Activated CD8-positive, alpha-beta memory T cell treated with anti-CD3 and anti-CD28 coated beads for 36 hours (primary cell): ENCODE data around the gene TUBGCP6. TPM values are rescaled to one million over a fixed set of nuclear protein-coding genes. Genes with fewer than 3 reads are reported as not detected.
"Not testable (repeated sequence)": the region's sequence is repeated elsewhere in the genome, so short reads cannot be mapped to it uniquely, and the experiment has no call there.

Experiments
- CTCF ChIA-PET: fragments of 350-600 bp; sonication (Branson Sonifier 250); formaldehyde crosslinking; loops from one replicate; lab custom pipeline; 2021; ENCODE audit warnings: antibody characterized with exemption; lab: Charles Lee
- POLR2A ChIA-PET: fragments of 350-600 bp; sonication (Branson Sonifier 250); formaldehyde crosslinking; loops from one replicate; lab custom pipeline; 2021; ENCODE audit warnings: antibody characterized with exemption; lab: Charles Lee
- total RNA-seq, 2 experiments: library from RNA; stranded (reverse); gene quantifications; one replicate each; pipeline ENCODE4 v1.2.3, GENCODE V29; 2021

The TUBGCP6 gene
- total RNA-seq, 2 experiments from 2014 or later: 44.1 to 46.6 TPM

DNA sequence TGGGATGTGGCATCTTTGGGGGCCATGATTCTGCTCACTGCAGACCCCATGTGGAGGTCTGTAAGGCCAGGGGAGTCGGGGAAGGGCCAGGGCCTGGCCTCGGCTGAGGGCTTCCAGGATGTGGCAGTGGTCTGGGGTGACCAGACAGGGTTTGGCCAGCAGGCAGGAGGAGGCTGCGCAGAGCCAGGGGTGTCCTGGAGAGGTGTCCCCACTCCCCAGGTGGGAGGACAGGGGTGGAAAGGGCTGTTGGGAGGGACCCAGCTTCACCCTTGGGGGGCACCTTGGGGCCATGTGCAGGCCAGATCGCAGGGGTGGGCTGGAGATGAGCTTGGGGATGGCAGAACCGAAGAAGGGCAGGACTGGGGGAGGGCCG lies 70.9 kb downstream of the TUBGCP6 start:
- CTCF ChIA-PET: no interaction called here
- POLR2A ChIA-PET: no interaction called here

DNA sequence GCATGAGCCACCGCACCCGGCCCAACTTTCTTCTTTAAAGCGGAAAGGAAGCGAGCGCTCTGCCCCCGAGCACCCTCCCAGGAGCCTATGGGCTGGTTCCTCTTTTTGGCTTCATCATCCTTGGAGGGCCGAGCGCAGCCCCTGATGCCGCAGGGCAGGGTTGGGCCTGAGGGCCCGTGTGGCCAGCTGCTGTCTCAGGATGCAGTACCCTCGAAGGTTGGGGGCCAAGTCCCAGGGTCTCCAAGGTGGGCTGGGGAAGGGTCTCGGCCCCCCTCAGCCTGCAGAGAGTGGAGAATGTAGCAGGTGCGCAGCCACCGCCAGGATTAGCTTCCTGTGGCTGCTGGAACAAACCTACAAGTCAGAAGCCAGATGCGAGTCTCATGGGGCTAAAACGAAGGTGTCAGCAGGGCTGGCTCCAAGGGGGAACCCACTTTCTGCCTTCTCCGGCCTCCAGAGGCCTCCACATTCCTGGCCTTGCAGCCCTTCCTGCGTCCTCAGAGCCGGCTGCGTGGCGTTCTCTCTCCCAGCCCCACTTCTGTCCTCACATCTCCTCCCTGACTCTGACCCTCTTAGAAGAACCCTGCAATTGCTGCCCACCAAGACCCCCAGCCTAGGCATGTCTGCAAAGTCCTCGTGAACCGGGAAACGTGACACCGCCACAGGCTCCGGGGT lies 71.4 kb downstream of the TUBGCP6 start:
- ChIA-PET POLR2A (no interaction called here), CTCF (no interaction called here)

DNA sequence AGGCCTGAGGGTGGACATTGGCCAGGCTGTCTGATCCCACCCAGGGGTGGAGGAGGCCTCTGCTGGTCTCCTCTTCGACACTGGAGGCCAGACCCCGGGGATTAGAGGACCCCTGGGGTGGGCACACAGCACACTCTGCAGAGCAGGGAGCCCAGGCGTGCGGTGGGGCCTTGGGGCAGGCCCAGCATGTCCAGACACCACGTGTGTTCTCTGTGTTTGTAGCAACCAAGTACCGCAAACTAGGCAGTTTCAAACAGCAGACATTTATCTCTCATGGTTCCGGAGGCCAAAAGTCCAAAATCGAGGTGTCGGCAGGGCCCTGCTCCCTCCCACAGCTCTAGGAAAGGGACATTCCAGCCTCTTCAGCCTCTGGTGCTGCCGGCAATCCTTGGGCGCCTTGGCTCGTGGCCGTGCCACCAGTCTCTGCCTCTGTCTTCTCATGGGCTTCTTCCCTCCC lies 72.8 kb downstream of the TUBGCP6 start:
- CTCF ChIA-PET: no interaction called here

DNA sequence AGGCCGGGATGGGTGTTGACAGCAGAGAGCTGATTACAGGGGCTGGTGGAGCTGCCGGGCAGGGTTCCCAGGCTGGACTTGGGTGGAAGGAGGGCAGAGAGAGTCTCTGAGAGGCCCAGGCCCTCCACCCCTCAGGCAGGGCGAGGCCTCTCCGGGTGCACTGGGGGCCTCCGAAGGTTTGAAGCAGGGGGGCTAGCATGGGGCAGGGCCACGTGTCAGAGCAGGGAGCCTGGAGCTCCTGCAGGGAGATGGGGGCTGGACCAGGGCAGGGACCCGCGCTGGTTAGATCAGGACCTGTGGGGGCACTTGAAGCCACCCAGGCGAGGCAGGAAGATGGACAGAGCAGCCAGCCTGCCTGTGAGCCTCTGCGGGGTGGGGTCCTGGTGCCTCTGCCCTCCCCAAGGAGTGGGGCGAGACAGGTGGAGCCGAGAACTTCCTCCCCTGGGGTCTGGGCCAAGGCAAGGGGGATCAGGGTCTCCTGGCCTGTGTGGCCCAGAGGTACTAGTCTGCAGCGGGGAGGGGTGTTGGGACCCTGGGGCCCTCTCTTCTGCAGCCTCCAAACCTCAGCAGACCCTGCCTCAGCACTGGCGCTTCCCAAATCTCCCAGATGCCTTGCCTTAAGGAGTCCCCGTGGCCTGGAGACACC lies 73.4 kb downstream of the TUBGCP6 start:
- CTCF ChIA-PET: no interaction called here
- POLR2A ChIA-PET: interaction anchor here (1.5 kb wide), 1 partner anchor 20 kb away, joined by 4 read pairs; no protein-coding TSS in a partner anchor

More for the DNA sequence above, 72.8 kb downstream of the TUBGCP6 start:
- POLR2A ChIA-PET: no interaction called here

DNA sequence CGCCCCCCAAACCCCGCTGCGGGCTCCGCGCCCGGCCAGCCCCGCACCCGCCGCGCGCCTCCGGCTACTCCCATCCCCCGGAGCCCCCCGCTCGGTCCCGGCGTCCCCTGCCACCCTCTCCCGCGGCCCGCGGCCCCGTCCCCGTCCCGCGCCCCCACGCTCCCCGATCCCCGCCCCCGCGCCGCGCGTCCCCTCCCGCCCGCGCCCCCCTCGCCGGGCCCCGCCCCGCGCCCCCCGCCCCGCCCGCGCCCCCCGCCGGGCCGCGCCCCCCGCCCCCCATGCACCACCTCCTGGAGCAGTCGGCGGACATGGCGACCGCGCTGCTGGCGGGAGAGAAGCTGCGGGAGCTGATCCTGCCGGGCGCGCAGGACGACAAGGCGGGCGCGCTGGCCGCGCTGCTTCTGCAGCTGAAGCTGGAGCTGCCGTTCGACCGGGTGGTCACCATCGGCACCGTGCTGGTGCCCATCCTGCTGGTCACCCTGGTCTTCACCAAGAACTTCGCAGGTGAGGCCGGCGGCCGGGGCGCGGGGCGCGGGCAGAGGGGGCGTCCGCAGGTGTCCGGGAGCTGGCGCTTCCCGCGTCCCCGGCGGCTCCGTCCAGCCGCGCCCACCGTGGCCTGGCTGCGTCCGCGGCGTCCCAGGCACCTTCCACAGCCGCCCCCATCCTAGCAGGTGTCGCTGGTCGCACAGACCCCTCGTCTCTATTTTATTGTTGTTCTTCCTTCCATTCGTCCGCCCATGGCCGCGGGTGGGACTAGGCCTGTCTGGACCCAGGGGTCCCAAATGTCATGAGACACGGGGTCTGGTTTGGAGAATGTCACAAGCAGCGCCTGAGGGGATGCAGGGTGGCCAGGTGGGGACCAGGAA lies 74.1 kb downstream of the TUBGCP6 start, which contains the start of gene PANX2:
Gene PANX2 (plus strand): TSS at position 279 of the 866 bp plus-strand sequence. CDS start 0 bp downstream, at position 279.
- CTCF ChIA-PET: no interaction called here
- POLR2A ChIA-PET: interaction anchor here (1.5 kb wide), 1 partner anchor 21 kb away, joined by 4 read pairs; no protein-coding TSS in a partner anchor

DNA sequence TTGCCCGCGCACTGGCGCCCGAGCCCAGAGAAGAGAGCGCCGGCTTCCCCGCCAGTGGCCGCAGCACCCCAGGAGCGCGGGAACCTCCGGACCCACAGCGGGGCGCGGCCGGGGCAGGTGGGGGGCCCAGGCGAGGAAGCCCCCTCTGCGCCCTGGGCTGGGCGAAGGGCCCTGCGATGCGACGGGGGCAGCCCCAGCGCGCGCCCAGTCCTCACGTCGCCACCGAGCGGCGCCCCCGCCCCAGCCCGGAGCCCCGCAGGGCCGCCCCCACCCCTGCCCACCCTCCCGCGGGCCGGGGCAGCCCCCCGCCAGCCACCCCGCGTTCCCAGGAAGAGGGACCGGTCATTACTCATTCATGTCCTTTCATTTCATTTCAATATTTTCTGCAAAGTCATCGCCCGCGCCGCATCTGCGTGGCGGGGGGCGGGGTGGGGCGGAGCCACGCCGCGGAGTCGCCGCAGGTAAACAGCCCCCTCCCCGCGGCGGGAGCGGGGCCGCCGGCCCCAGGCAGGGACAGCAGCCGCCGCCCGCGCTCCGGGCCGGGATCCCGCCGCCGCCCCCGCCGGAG lies 75.0 kb downstream of the TUBGCP6 start:
- ChIA-PET POLR2A (no interaction called here), CTCF (interaction anchor here (1.4 kb wide), 1 partner anchor 39 kb away, joined by 3 read pairs; no protein-coding TSS in a partner anchor)

DNA sequence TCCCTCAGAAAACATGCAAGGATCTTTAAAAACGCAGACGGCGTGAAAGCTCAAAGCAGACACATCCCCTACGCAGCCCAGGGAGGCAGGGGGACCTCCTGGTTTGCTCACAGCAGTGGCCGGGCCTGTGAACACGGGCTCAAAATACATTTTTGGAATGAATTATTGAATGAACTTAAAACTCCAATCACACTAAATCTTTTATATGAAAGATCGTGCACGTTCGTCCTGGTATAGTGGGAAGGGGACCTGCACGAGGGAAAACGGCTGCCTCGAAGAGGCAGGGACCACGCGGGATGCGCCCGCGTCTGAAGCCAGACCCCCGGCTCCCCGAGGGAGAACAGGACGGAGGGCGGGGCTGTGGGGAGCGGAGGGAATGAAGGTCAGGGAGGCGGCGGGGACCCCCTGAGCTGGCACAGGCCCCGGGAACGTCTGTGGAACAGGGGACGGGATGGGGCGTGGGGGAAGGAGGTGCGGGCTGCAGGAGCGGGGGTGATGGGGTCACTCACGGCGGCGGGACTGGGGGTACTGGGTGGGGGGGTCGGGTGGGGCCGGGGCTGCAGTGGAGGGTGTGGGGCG lies 75.6 kb downstream of the TUBGCP6 start:
- ChIA-PET POLR2A (no interaction called here), CTCF (interaction anchor here (1.4 kb wide), 1 partner anchor 40 kb away, joined by 3 read pairs; no protein-coding TSS in a partner anchor)

DNA sequence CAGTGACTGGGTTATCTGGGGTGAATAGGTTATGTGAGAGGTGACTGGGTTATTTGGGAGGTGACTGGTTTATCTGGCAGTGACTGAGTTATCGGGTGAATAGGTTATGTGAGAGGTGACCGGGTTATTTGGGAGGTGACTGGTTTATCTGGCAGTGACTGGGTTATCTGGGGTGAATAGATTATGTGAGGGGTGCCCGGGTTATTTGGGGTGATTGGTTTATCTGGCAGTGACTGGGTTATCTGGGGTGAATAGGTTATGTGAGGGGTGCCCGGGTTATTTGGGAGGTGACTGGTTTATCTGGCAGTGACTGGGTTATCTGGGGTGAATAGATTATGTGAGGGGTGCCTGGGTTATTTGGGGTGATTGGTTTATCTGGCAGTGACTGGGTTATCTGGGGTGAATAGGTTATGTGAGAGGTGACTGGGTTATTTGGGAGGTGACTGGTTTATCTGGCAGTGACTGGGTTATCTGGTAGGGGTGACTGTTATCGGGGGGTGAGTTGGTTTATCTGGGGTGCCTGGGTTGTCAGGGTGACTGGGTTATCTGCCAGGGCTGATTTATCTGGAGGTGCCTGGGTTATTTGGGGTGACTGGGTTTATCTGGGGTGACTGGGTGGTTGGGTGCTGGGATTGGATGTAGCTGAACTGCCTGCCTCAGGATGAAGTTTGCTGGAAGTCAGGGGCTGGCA lies 76.2 kb downstream of the TUBGCP6 start:
- CTCF ChIA-PET: interaction anchor here (1.4 kb wide), 1 partner anchor 40 kb away, joined by 3 read pairs; no protein-coding TSS in a partner anchor
- POLR2A ChIA-PET: not testable (repeated sequence)

DNA sequence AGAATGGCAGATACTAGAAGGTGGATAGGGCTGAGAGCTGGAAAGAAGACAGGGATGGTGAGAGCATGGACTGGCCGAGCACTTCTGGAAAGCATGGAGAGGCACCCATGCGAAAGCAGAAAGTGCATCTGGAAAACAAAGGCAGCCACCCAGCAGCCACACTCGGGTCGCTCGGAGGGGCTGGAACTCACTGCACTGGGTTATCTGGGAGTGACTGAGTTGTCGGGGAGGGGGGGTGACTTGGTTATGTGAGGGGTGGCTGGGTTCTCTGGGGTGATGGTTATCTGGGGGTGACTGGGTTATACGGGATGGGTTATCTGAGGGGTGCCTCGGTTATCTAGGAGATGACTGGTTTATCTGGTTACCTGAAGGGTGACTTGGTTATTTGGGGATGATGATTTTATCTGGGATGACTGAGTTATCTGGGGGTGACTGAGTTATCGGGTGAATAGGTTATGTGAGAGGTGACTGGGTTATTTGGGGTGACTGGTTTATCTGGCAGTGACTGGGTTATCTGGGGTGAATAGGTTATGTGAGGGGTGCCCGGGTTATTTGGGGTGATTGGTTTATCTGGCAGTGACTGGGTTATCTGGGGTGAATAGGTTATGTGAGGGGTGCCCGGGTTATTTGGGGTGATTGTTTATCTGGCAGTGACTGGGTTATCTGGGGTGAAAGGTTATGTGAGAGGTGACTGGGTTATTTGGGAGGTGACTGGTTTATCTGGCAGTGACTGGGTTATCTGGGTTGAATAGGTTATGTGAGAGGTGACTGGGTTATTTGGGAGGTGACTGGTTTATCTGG lies 76.9 kb downstream of the TUBGCP6 start:
- ChIA-PET CTCF (no interaction called here), POLR2A (no interaction called here)

Other genes starting within 250 kb of the TUBGCP6 start
- gene IL17REL, start 232.3 kb downstream of the TUBGCP6 start, total RNA-seq: under 1 TPM in 1 of 2 experiments, not detected in 1; 0.13 TPM
- not detected for gene TTLL8, start 186.7 kb downstream of the TUBGCP6 start, total RNA-seq
- gene MLC1, start 159.6 kb downstream of the TUBGCP6 start, total RNA-seq: under 1 TPM; 0.32 to 0.40 TPM
- gene MOV10L1, start 155.0 kb downstream of the TUBGCP6 start, total RNA-seq: not detected
- 1 to 10 TPM; 1.1 to 1.4 TPM for gene PANX2, start 74.3 kb downstream of the TUBGCP6 start, total RNA-seq
- gene TRABD, start 59.1 kb downstream of the TUBGCP6 start, total RNA-seq: 10 to 100 TPM; 98.2 to 99.6 TPM
- 10 to 100 TPM; 24.0 to 26.3 TPM for gene SELENOO, start 44.0 kb downstream of the TUBGCP6 start, total RNA-seq
- 10 to 100 TPM; 42.1 to 42.8 TPM for gene HDAC10, start 6.2 kb upstream of the TUBGCP6 start, total RNA-seq
- 10 to 100 TPM; 12.0 to 13.8 TPM for gene MAPK12, start 16.7 kb upstream of the TUBGCP6 start, total RNA-seq
- 10 to 100 TPM; 10.6 to 11.4 TPM for gene MAPK11, start 25.4 kb upstream of the TUBGCP6 start, total RNA-seq
- gene PLXNB2, start 62.6 kb upstream of the TUBGCP6 start, total RNA-seq: 10 to 100 TPM; 10.9 to 12.0 TPM
- 1 to 10 TPM; 4.3 to 4.4 TPM for gene DENND6B, start 82.0 kb upstream of the TUBGCP6 start, total RNA-seq
- 10 to 100 TPM; 48.4 to 51.1 TPM for gene PPP6R2, start 98.3 kb upstream of the TUBGCP6 start, total RNA-seq
- 100 to 1,000 TPM; 126 to 130 TPM for gene SBF1, start 230.0 kb upstream of the TUBGCP6 start, total RNA-seq
- gene ADM2, start 236.5 kb upstream of the TUBGCP6 start, total RNA-seq: 1 to 10 TPM; 5.2 to 7.0 TPM
- under 1 TPM; 0.17 to 0.42 TPM for gene MIOX, start 241.8 kb upstream of the TUBGCP6 start, total RNA-seq